HG02870 (cell line): ENCODE data around the gene ARHGAP21.

Experiments
- ATAC-seq: cut with Tn5 transposase; IDR thresholded peaks from one replicate; pipeline ENCODE4 v1.9.1; 2021; ENCODE audit warnings: mild to moderate bottlenecking, moderate library complexity; ENCODE audit not compliant: unreplicated experiment

Gene ARHGAP21

DNA sequence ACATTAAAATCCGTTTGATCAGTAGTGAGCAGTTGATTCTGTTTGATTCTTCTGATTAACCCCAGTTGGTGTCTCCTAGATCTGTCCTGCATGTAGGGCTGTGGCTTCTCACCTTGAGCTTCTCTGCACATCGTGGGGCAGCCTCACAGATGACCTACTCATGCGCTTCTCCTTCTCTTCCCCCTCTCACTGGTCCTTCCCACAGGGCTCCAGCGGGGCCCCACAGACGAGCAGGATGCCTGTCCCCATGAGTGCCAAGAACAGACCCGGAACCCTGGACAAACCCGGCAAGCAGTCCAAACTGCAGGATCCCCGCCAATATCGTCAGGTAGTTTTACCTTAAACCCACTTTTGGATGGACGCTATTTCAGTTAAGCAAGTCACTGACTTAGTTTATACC, 178.9 kb downstream of the ARHGAP21 start:
- no peak for ATAC-seq

GRCh38 chr10:24542314-24543270, 181.1 kb downstream of the ARHGAP21 start:
- no peak for ATAC-seq

DNA sequence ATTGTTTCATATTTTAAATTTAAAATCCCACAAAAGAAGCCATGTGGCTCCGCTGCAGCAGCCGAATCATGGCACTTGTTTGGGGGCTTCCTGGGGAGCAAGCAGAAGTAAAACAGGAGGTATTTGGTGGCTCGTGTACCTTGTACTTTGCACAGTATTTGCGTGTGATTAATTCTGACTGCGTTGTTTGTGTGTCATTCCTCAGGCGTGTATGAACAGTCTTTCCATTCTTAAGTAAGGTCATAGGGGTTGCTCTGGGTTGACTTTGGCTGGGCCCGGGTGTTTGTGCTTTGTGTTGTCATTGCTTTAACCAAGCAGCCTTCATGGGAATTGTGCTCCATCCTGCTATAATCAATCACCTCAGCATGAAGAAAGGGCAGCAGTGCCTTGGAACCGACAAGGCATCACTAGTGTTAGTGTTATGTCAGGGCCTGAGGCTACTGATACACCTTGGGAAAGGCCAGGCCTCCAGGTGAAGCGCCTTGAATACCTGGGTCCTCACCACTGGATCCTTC, 182.4 kb downstream of the ARHGAP21 start:
- ATAC-seq, result no peak

DNA sequence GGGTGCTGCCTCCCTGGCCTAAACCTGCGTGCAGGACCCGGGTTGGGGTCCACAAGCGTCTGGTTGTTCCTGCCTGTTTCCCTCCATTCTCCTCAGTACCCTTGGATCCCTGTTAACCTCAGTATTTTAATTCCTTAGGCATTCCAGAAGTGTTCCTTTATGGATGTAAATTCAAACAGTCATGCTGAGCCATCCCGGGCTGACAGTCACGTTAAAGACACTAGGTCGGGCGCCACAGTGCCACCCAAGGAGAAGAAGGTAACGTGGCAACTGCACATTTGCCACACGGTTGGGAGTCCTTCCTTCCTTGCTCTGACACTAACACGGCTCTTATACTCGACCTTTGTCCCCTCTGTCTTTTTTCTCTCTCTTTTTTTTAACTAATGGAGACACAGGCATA, 187.1 kb downstream of the ARHGAP21 start:
- no peak for ATAC-seq

GRCh38 chr10:24533981-24534380, 189.7 kb downstream of the ARHGAP21 start:
- ATAC-seq, result no peak
